DND-41 (cell line): ENCODE measurements around the gene SYCE3.
A peak's percentile ranks its signal among the peaks of the same experiment; 100 is the strongest.

ENCODE experiments used
- ATAC-seq: fragments of 200-7000 bp; cut with Tn5 transposase; 3 replicates; pipeline ENCODE4 v1.9.1; 2021; ENCODE audit warnings: low read depth; ENCODE audit not compliant: insufficient read depth
- DNase-seq: peaks from one replicate; pipeline ENCODE4 v3.0.0-alpha.2; 2020
- H2AFZ ChIP-seq: 2 replicates; pipeline ENCODE4 v1.6.0; 2012; ENCODE audit warnings: low read depth, low read length
- H3K27ac ChIP-seq: 2 replicates; pipeline ENCODE4 v1.5.1; 2012; ENCODE audit warnings: low read length, inconsistent platforms
- H3K27me3 ChIP-seq: fragments of 200-600 bp; sonication (generic); 2 replicates; pipeline ENCODE4 v1.6.0; 2012; ENCODE audit warnings: low read length, mild to moderate bottlenecking, inconsistent platforms; ENCODE audit not compliant: insufficient read depth, poor library complexity
- H3K36me3 ChIP-seq: 2 replicates; pipeline ENCODE4 v1.5.1; 2012; ENCODE audit warnings: low read length, inconsistent platforms; ENCODE audit not compliant: insufficient read depth
- H3K4me1 ChIP-seq: 2 replicates; pipeline ENCODE4 v1.5.1; 2012; ENCODE audit warnings: mild to moderate bottlenecking, low read length; ENCODE audit not compliant: insufficient read depth
- H3K4me2 ChIP-seq: 2 replicates; pipeline ENCODE4 v1.6.0; 2012; ENCODE audit warnings: mild to moderate bottlenecking, moderate library complexity, low read length, inconsistent platforms; ENCODE audit not compliant: insufficient read depth
- H3K4me3 ChIP-seq, 2 experiments: fragments of 200-600 bp in 1 of 2; shearing (Covaris generic) in 1 of 2; 2 replicates each; pipeline ENCODE4 v1.5.1; 2012 to 2016; ENCODE audit warnings: inconsistent platforms in 2 of 2, low read length in 2 of 2, mild to moderate bottlenecking in 2 of 2, low read depth in 1 of 2, moderate library complexity in 1 of 2
- H3K79me2 ChIP-seq: 2 replicates; pipeline ENCODE4 v1.6.0; 2012; ENCODE audit warnings: low read length, inconsistent platforms; ENCODE audit not compliant: insufficient read depth
- H3K9ac ChIP-seq: 2 replicates; pipeline ENCODE4 v1.6.0; 2012; ENCODE audit warnings: low read depth, mild to moderate bottlenecking, inconsistent platforms, low read length, moderate library complexity
- H3K9me3 ChIP-seq: 2 replicates; pipeline ENCODE4 v1.5.1; 2012; ENCODE audit warnings: low read length, moderate library complexity, mild to moderate bottlenecking, inconsistent platforms; ENCODE audit not compliant: insufficient read depth, severe bottlenecking
- H4K20me1 ChIP-seq: 2 replicates; pipeline ENCODE4 v1.6.0; 2012; ENCODE audit warnings: low read length; ENCODE audit not compliant: insufficient read depth
- CTCF ChIP-seq: IDR thresholded peaks from 2 replicates; pipeline ENCODE4 v1.5.1; 2012; ENCODE audit warnings: borderline replicate concordance, low read length, moderate library complexity, mild to moderate bottlenecking; ENCODE audit not compliant: poor library complexity, severe bottlenecking; ENCODE audit errors: extremely low read depth
- EZH2 ChIP-seq: IDR thresholded peaks from 3 replicates; pipeline ENCODE4 v1.6.1; 2012; ENCODE audit warnings: borderline replicate concordance, low read depth, mild to moderate bottlenecking, moderate library complexity, low read length, inconsistent platforms; ENCODE audit not compliant: severe bottlenecking

Gene SYCE3

GRCh38 chr22:50600967-50601668 lies 38.4 kb upstream of the SYCE3 start:
- H3K27me3 ChIP-seq = no peaks in the 10 kb centered on the region
- no peak overlapping the region for H3K4me3 ChIP-seq
- H3K9ac ChIP-seq = no peak overlapping the region
- ATAC-seq (no peak), DNase-seq (no peak)
- H3K79me2 ChIP-seq = no peaks in the 10 kb centered on the region
- no peak overlapping the region for H2AFZ ChIP-seq
- no peaks in the 10 kb centered on the region; the same call in 1 of the 2 replicates for H4K20me1 ChIP-seq
- H3K4me2 ChIP-seq = no peak overlapping the region
- no peak for TF ChIP-seq CTCF
- no peak for TF ChIP-seq EZH2
- H3K36me3 ChIP-seq = no peaks in the 10 kb centered on the region
- H3K9me3 ChIP-seq = no peaks in the 10 kb centered on the region
- H3K27ac ChIP-seq = no peak overlapping the region
- H3K4me1 ChIP-seq = no peaks in the 10 kb centered on the region

GRCh38 chr22:50600538-50600937 lies 37.8 kb upstream of the SYCE3 start, which contains the start of gene MAPK8IP2:
Gene MAPK8IP2 (plus strand): TSS chr22:50600793. CDS start chr22:50600819, 26 bp downstream.
- Histone ChIP-seq H3K27ac (no peak within 1 kb of the TSS), H4K20me1 (no peaks in the 10 kb centered on the region; the same call in 1 of the 2 replicates), H3K79me2 (no peaks in the 10 kb centered on the region), H3K4me2 (no peak within 1 kb of the TSS), H3K27me3 (no peaks in the 10 kb centered on the region), H3K4me1 (no peaks in the 10 kb centered on the region), H3K9ac (no peak within 1 kb of the TSS), H3K36me3 (no peaks in the 10 kb centered on the region), H3K4me3 (no peak within 1 kb of the TSS), H3K9me3 (no peaks in the 10 kb centered on the region), H2AFZ (no peak within 1 kb of the TSS)
- DNase-seq (no peak), ATAC-seq (no peak)
- TF ChIP-seq EZH2 (no peak), CTCF (no peak)

GRCh38 chr22:50599816-50600455 lies 37.2 kb upstream of the SYCE3 start:
- no peaks in the 10 kb centered on the region for H3K4me1 ChIP-seq
- DNase-seq (peak; percentile 45), ATAC-seq (peak; percentile 64)
- H3K4me2 ChIP-seq = no peak overlapping the region
- H2AFZ ChIP-seq = no peak overlapping the region
- no peaks in the 10 kb centered on the region for H3K9me3 ChIP-seq
- no peaks in the 10 kb centered on the region for H3K27me3 ChIP-seq
- H3K27ac ChIP-seq = no peak overlapping the region
- H3K79me2 ChIP-seq = no peaks in the 10 kb centered on the region
- H4K20me1 ChIP-seq = no peaks in the 10 kb centered on the region; the same call in 1 of the 2 replicates
- no peak overlapping the region for H3K9ac ChIP-seq
- TF ChIP-seq EZH2 (no peak), CTCF (no peak)
- no peaks in the 10 kb centered on the region for H3K36me3 ChIP-seq
- no peak overlapping the region for H3K4me3 ChIP-seq
